Smooth muscle cell (in vitro differentiated cells): ENCODE measurements around the gene AIM2. TPM values are rescaled to one million over a fixed set of nuclear protein-coding genes. Genes with fewer than 3 reads are reported as not detected.
A peak's percentile ranks its signal among the peaks of the same experiment; 100 is the strongest.

Experiments
- DNase-seq: peaks from one replicate; lab custom pipeline; 2025; ENCODE audit not compliant: unreplicated experiment; lab: John Stamatoyannopoulos, UW
- H2AFZ ChIP-seq: fragments of 200-600 bp; sonication (generic); 2 replicates; pipeline ENCODE4 v1.6.0; 2016; ENCODE audit warnings: antibody characterized with exemption, low read depth, mild to moderate bottlenecking
- H3F3A ChIP-seq: fragments of 200-600 bp; sonication (generic); 2 replicates; pipeline ENCODE4 v1.6.0; 2017; ENCODE audit warnings: antibody characterized with exemption, low read depth
- H3K27ac ChIP-seq: fragments of 200-600 bp; sonication (generic); 2 replicates; pipeline ENCODE4 v1.5.1; 2016; ENCODE audit warnings: low read depth, mild to moderate bottlenecking
- H3K27me3 ChIP-seq: fragments of 200-600 bp; sonication (generic); 2 replicates; pipeline ENCODE4 v1.6.1; 2016; ENCODE audit warnings: low read depth, mild to moderate bottlenecking
- H3K36me3 ChIP-seq: fragments of 200-600 bp; sonication (generic); 2 replicates; pipeline ENCODE4 v1.5.1; 2016; ENCODE audit warnings: low read depth
- H3K4me1 ChIP-seq: fragments of 200-600 bp; sonication (generic); 2 replicates; pipeline ENCODE4 v1.5.1; 2016; ENCODE audit warnings: low read depth
- H3K4me2 ChIP-seq: fragments of 200-600 bp; sonication (generic); 2 replicates; pipeline ENCODE4 v1.6.0; 2016; ENCODE audit warnings: mild to moderate bottlenecking
- H3K4me3 ChIP-seq: fragments of 200-600 bp; sonication (generic); 2 replicates; pipeline ENCODE4 v1.5.1; 2016; ENCODE audit warnings: mild to moderate bottlenecking
- H3K79me2 ChIP-seq: fragments of 200-600 bp; sonication (generic); 2 replicates; pipeline ENCODE4 v1.6.0; 2016; ENCODE audit warnings: low read depth, mild to moderate bottlenecking
- H3K9ac ChIP-seq: fragments of 200-600 bp; sonication (generic); 2 replicates; pipeline ENCODE4 v1.6.0; 2016; ENCODE audit warnings: low read depth
- H3K9me3 ChIP-seq: fragments of 200-600 bp; sonication (generic); replicated peaks from 2 replicates; pipeline ENCODE4 v1.5.1; 2016; ENCODE audit warnings: low read depth
- H4K20me1 ChIP-seq: fragments of 200-600 bp; sonication (generic); 2 replicates; pipeline ENCODE4 v1.6.0; 2016; ENCODE audit warnings: low read depth
- CTCF ChIP-seq: fragments of 200-600 bp; sonication (generic); IDR thresholded peaks from 2 replicates; pipeline ENCODE4 v1.5.1; 2017; ENCODE audit warnings: borderline replicate concordance, mild to moderate bottlenecking, antibody characterized with exemption; ENCODE audit not compliant: insufficient read depth, poor library complexity, severe bottlenecking
- WGBS: methylation state at CpG from one replicate; pipeline ENCODE4 v1.1.7; 2016; ENCODE audit warnings: low lambda C conversion rate; 5-methylcytosine and 5-hydroxymethylcytosine counted together
- polyA plus RNA-seq: library from polyadenylated mRNA; unstranded; fragments of >200 nt; fragmentation: Nextera tagmentation; extraction: Ambion mirVana; gene quantifications from 2 replicates; pipeline ENCODE4 v1.2.1, GENCODE V29; 2016
- total RNA-seq: library from RNA; depleted of rRNA; stranded (reverse); fragments of >200 nt; gene quantifications from 2 replicates; pipeline ENCODE4 v1.2.3, GENCODE V29; 2014

AIM2 gene
- total and polyA plus RNA-seq, 2 experiments from 2014 or later = 0.87 to 1.2 TPM

GRCh38 chr1:159100589-159100988 is 24.0 kb upstream of the AIM2 start:
- Histone ChIP-seq H3K27ac (no peak overlapping the region), H2AFZ (no peak overlapping the region), H3K4me1 (no peaks in the 10 kb centered on the region), H4K20me1 (no peaks in the 10 kb centered on the region), H3K79me2 (no peaks in the 10 kb centered on the region), H3K9ac (no peak overlapping the region), H3K36me3 (no peaks in the 10 kb centered on the region), H3K4me3 (no peak overlapping the region), H3F3A (no peaks in the 10 kb centered on the region), H3K9me3 (no peaks in the 10 kb centered on the region), H3K4me2 (no peak overlapping the region), H3K27me3 (no peaks in the 10 kb centered on the region)
- no peak for DNase-seq
- no peak for TF ChIP-seq CTCF
- WGBS = 84% methylated on average over 1 of the region's 1 CpG

DNA sequence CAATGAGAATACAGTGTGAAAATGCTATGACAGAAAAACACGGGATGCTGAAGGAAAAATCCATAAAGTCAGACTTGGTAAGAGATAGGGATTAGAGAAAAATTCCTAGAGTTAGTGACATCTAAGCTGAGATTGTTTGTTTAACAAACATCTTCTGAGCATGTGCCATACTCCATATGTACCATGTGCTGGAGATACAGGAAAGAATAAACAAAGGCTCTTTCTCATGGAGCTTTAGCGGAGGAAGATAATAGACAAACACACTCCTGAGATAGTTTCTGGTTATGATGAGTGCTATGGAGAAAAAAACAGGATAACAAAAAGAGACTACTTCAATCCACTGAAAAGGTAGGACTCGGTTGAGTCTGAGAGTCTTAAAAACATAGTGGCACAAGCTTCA is 22.0 kb upstream of the AIM2 start:
- H3K36me3 ChIP-seq = no peaks in the 10 kb centered on the region
- H3F3A ChIP-seq = no peaks in the 10 kb centered on the region
- 73% methylated on average over 3 of the region's 3 CpGs for WGBS
- H3K4me3 ChIP-seq = no peak overlapping the region
- no peaks in the 10 kb centered on the region for H4K20me1 ChIP-seq
- no peak for TF ChIP-seq CTCF
- no peak overlapping the region for H3K27ac ChIP-seq
- H2AFZ ChIP-seq = no peak overlapping the region
- H3K79me2 ChIP-seq = no peaks in the 10 kb centered on the region
- no peaks in the 10 kb centered on the region for H3K4me1 ChIP-seq
- H3K9me3 ChIP-seq = no peaks in the 10 kb centered on the region
- H3K27me3 ChIP-seq = no peaks in the 10 kb centered on the region
- no peak overlapping the region for H3K9ac ChIP-seq
- H3K4me2 ChIP-seq = no peak overlapping the region
- no peak for DNase-seq

GRCh38 chr1:159092036-159092760 is 15.6 kb upstream of the AIM2 start:
- peak overlapping the region; percentile 81 for H3K27ac ChIP-seq
- H3K9ac ChIP-seq = peak overlapping the region; percentile 31
- WGBS = 44% methylated on average over 3 of the region's 3 CpGs
- H3K4me1 ChIP-seq = no peaks in the 10 kb centered on the region
- no peak overlapping the region for H2AFZ ChIP-seq
- H3F3A ChIP-seq = peaks cover 9% of the 10 kb centered on the region
- no peaks in the 10 kb centered on the region for H3K36me3 ChIP-seq
- TF ChIP-seq CTCF = no peak
- H3K9me3 ChIP-seq = no peaks in the 10 kb centered on the region
- H4K20me1 ChIP-seq = no peaks in the 10 kb centered on the region
- no peak for DNase-seq
- H3K79me2 ChIP-seq = no peaks in the 10 kb centered on the region
- H3K4me2 ChIP-seq = peak overlapping the region; percentile 27
- H3K4me3 ChIP-seq = no peak overlapping the region
- H3K27me3 ChIP-seq = no peaks in the 10 kb centered on the region

- H3K36me3 ChIP-seq = no peaks in the 10 kb centered on the region
- H3K9me3 ChIP-seq = no peaks in the 10 kb centered on the region
- H3K79me2 ChIP-seq = no peaks in the 10 kb centered on the region
- H3K9ac ChIP-seq = no peak overlapping the region
- H3K27ac ChIP-seq = peak overlapping the region; percentile 81
- H3K4me3 ChIP-seq = no peak overlapping the region
- H2AFZ ChIP-seq = no peak overlapping the region
- 78% methylated on average over 1 of the region's 1 CpG for WGBS
- H3K4me1 ChIP-seq = no peaks in the 10 kb centered on the region
- no peak for TF ChIP-seq CTCF
- no peaks in the 10 kb centered on the region for H3K27me3 ChIP-seq
- no peak for DNase-seq
- H4K20me1 ChIP-seq = no peaks in the 10 kb centered on the region
- H3K4me2 ChIP-seq = peak overlapping the region; percentile 27
- H3F3A ChIP-seq = peaks cover 9% of the 10 kb centered on the region
Observed at GRCh38 chr1:159091607-159092031, 15.1 kb upstream of the AIM2 start.
